A549 (cell line): ENCODE measurements around the gene MRM3.

Experiments used
- EP300 ChIP-seq, 2 experiments: fragments of >200 bp; sonication (Bioruptor Twin); formaldehyde crosslinking; IDR thresholded peaks; 2 replicates in 1 of 2; 3 replicates in 1 of 2; pipeline ENCODE4 v1.6.1; 2016 to 2017
- ESRRA ChIP-seq: fragments of 150-350 bp; IDR thresholded peaks from 2 replicates; pipeline ENCODE4 v1.6.1; 2014; ENCODE audit warnings: mild to moderate bottlenecking, low read length, borderline replicate concordance
- KDM5A ChIP-seq: fragments of 200-600 bp; sonication (generic); IDR thresholded peaks from 2 replicates; pipeline ENCODE4 v1.6.1; 2016; ENCODE audit warnings: antibody characterized with exemption, mild to moderate bottlenecking
- POLR2A ChIP-seq: IDR thresholded peaks from 2 replicates; pipeline ENCODE4 v1.6.1; 2012; ENCODE audit warnings: mild to moderate bottlenecking, low read length
- TP53 ChIP-seq: fragments of 250-450 bp; sonication (Bioruptor Pico); IDR thresholded peaks from 2 replicates; pipeline ENCODE4 v1.5.0; 2021; ENCODE audit warnings: mild to moderate bottlenecking, moderate library complexity
- ZNF302 ChIP-seq: fragments of 250-450 bp; sonication (Bioruptor Pico); IDR thresholded peaks from 2 replicates; pipeline ENCODE4 v1.9.0; 2021; ENCODE audit warnings: inconsistent platforms, mild to moderate bottlenecking, moderate library complexity
- TF ChIP-seq, protein P1 (sequence below): fragments of >200 bp; sonication (Bioruptor Twin); formaldehyde crosslinking; IDR thresholded peaks from 3 replicates; pipeline ENCODE4 v1.5.1; 2016
- TF ChIP-seq, protein P2 (sequence below): fragments of 200-600 bp; sonication (generic); IDR thresholded peaks from 2 replicates; pipeline ENCODE4 v1.6.1; 2016; ENCODE audit warnings: antibody characterized with exemption, mild to moderate bottlenecking, moderate library complexity
- TF ChIP-seq, protein P3 (sequence below): fragments of >200 bp; sonication (Bioruptor Twin); formaldehyde crosslinking; IDR thresholded peaks from 3 replicates; pipeline ENCODE4 v1.6.1; 2016
- TF ChIP-seq, protein P4 (sequence below): fragments of 250-450 bp; sonication (Bioruptor Pico); IDR thresholded peaks from 2 replicates; pipeline ENCODE4 v1.5.0; 2020; ENCODE audit warnings: low read depth, mild to moderate bottlenecking, moderate library complexity
- TF ChIP-seq, protein P5 (sequence below): IDR thresholded peaks from 2 replicates; pipeline ENCODE4 v1.6.1; 2012; ENCODE audit warnings: low read depth, borderline replicate concordance
- TF ChIP-seq, protein P6 (sequence below): IDR thresholded peaks from 2 replicates; pipeline ENCODE4 v1.6.1; 2012
- TF ChIP-seq, protein P7 (sequence below): IDR thresholded peaks from 2 replicates; pipeline ENCODE4 v1.6.1; 2012

DNA sequence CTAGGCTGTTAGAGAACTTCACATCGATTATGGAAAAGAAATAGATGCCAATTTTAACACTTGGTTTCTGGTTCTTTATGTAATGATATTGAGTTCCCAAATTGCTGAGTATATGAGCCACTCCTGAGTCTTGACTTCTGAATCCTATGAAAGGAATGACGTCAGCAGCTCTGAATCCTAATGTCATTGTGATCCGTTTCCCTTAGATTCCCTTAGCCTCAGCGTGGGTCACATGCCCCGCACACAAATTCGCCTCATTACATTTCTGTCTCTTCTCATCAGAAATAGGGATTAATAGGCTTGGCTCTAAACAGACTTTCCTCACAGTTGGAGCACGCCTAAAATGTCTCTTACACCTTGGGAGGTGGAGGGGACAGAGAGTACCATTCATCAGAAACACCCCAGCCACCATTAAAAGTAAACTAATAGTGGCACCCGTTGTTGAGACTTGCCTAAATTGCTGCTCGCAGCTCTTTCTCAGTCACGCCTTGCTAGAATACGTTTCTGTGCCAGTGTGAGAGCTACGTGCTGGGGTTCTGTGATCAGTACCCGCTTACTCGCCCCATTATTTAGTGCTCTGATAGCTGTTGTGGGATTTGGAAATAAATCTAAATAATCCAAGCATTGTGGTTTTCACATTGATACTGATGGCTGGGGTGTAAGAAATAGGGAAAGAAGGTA lies 7.1 kb downstream of the MRM3 start:
- TF ChIP-seq, protein P1, sequence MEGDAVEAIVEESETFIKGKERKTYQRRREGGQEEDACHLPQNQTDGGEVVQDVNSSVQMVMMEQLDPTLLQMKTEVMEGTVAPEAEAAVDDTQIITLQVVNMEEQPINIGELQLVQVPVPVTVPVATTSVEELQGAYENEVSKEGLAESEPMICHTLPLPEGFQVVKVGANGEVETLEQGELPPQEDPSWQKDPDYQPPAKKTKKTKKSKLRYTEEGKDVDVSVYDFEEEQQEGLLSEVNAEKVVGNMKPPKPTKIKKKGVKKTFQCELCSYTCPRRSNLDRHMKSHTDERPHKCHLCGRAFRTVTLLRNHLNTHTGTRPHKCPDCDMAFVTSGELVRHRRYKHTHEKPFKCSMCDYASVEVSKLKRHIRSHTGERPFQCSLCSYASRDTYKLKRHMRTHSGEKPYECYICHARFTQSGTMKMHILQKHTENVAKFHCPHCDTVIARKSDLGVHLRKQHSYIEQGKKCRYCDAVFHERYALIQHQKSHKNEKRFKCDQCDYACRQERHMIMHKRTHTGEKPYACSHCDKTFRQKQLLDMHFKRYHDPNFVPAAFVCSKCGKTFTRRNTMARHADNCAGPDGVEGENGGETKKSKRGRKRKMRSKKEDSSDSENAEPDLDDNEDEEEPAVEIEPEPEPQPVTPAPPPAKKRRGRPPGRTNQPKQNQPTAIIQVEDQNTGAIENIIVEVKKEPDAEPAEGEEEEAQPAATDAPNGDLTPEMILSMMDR: no peak
- TF ChIP-seq, protein P2, sequence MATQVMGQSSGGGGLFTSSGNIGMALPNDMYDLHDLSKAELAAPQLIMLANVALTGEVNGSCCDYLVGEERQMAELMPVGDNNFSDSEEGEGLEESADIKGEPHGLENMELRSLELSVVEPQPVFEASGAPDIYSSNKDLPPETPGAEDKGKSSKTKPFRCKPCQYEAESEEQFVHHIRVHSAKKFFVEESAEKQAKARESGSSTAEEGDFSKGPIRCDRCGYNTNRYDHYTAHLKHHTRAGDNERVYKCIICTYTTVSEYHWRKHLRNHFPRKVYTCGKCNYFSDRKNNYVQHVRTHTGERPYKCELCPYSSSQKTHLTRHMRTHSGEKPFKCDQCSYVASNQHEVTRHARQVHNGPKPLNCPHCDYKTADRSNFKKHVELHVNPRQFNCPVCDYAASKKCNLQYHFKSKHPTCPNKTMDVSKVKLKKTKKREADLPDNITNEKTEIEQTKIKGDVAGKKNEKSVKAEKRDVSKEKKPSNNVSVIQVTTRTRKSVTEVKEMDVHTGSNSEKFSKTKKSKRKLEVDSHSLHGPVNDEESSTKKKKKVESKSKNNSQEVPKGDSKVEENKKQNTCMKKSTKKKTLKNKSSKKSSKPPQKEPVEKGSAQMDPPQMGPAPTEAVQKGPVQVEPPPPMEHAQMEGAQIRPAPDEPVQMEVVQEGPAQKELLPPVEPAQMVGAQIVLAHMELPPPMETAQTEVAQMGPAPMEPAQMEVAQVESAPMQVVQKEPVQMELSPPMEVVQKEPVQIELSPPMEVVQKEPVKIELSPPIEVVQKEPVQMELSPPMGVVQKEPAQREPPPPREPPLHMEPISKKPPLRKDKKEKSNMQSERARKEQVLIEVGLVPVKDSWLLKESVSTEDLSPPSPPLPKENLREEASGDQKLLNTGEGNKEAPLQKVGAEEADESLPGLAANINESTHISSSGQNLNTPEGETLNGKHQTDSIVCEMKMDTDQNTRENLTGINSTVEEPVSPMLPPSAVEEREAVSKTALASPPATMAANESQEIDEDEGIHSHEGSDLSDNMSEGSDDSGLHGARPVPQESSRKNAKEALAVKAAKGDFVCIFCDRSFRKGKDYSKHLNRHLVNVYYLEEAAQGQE: no peak
- no peak for TF ChIP-seq TP53 (CRISPR knock-in tag)
- no peak for TF ChIP-seq KDM5A
- no peak for TF ChIP-seq POLR2A
- TF ChIP-seq, protein P3, sequence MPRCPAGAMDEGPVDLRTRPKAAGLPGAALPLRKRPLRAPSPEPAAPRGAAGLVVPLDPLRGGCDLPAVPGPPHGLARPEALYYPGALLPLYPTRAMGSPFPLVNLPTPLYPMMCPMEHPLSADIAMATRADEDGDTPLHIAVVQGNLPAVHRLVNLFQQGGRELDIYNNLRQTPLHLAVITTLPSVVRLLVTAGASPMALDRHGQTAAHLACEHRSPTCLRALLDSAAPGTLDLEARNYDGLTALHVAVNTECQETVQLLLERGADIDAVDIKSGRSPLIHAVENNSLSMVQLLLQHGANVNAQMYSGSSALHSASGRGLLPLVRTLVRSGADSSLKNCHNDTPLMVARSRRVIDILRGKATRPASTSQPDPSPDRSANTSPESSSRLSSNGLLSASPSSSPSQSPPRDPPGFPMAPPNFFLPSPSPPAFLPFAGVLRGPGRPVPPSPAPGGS: no peak
- TF ChIP-seq, protein P4, sequence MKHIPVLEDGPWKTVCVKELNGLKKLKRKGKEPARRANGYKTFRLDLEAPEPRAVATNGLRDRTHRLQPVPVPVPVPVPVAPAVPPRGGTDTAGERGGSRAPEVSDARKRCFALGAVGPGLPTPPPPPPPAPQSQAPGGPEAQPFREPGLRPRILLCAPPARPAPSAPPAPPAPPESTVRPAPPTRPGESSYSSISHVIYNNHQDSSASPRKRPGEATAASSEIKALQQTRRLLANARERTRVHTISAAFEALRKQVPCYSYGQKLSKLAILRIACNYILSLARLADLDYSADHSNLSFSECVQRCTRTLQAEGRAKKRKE (CRISPR knock-in tag): no peak
- no peak for TF ChIP-seq ESRRA
- TF ChIP-seq, protein P5, sequence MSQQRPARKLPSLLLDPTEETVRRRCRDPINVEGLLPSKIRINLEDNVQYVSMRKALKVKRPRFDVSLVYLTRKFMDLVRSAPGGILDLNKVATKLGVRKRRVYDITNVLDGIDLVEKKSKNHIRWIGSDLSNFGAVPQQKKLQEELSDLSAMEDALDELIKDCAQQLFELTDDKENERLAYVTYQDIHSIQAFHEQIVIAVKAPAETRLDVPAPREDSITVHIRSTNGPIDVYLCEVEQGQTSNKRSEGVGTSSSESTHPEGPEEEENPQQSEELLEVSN: no peak
- no peak for TF ChIP-seq ZNF302 (CRISPR knock-in tag)
- TF ChIP-seq, protein P6, sequence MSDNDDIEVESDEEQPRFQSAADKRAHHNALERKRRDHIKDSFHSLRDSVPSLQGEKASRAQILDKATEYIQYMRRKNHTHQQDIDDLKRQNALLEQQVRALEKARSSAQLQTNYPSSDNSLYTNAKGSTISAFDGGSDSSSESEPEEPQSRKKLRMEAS: no peak
- TF ChIP-seq, protein P7, sequence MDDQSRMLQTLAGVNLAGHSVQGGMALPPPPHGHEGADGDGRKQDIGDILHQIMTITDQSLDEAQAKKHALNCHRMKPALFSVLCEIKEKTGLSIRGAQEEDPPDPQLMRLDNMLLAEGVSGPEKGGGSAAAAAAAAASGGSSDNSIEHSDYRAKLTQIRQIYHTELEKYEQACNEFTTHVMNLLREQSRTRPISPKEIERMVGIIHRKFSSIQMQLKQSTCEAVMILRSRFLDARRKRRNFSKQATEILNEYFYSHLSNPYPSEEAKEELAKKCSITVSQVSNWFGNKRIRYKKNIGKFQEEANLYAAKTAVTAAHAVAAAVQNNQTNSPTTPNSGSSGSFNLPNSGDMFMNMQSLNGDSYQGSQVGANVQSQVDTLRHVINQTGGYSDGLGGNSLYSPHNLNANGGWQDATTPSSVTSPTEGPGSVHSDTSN: no peak
- TF ChIP-seq EP300 (IDR thresholded peaks at IDR 0.05): no peak
